Astrocyte of the spinal cord (primary cell): ENCODE results near the gene PEX6.

Experiments used
- DNase-seq: peaks from one replicate; pipeline ENCODE4 v3.0.0; 2011; ENCODE audit warnings: low read depth, low spot score
- H3K4me3 ChIP-seq: 2 replicates; pipeline ENCODE4 v1.5.1; 2011; ENCODE audit warnings: low read depth, mild to moderate bottlenecking, low read length, moderate library complexity
- in situ Hi-C: cut with HindIII; loops from 2 replicates; pipeline ENCODE4 v1.10.0; 2017; ENCODE audit warnings: low sequenced_read_pairs
- TF ChIP-seq, protein P1 (sequence below): IDR thresholded peaks from 2 replicates; pipeline ENCODE4 v1.5.1; 2012; ENCODE audit warnings: low read depth, mild to moderate bottlenecking, low read length, inconsistent platforms

Gene PEX6

DNA sequence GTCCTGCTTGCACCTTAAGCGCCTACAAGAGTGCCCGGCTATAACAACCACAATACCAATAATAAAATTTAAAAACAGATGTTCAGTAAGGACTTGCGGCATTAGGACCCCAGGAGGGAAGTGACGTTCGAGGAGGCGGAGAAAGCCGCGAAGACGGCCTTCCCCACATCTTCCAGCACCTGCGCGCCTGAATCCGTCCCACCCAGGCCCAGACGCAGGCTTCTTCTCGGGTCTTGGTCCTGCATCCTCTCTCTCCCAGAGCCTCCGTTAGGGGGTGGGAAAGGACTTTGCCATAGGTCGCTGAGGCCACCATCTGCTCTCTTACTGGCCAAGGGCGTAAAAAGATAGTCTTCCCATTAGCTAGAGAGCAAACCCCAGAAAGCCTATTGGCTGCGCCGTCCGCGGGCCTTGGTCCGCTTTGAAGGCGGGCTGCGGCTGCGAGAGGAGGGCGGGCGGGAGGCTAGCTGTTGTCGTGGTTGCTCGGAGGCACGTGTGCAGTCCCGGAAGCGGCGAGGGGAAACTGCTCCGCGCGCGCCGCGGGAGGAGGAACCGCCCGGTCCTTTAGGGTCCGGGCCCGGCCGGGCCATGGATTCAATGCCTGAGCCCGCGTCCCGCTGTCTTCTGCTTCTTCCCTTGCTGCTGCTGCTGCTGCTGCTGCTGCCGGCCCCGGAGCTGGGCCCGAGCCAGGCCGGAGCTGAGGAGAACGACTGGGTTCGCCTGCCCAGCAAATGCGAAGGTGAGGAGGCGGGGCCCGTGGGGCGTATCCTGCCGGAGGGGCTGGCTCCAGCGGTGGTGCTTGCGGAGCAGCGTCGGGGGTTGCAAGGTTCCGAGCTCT is 49.8 kb downstream of the PEX6 start, which contains the start of gene CNPY3:
TSS of gene CNPY3 (plus strand) at position 495 of the 835 bp plus-strand sequence. CDS start at position 586, 91 bp downstream.
- TF ChIP-seq, protein P1, sequence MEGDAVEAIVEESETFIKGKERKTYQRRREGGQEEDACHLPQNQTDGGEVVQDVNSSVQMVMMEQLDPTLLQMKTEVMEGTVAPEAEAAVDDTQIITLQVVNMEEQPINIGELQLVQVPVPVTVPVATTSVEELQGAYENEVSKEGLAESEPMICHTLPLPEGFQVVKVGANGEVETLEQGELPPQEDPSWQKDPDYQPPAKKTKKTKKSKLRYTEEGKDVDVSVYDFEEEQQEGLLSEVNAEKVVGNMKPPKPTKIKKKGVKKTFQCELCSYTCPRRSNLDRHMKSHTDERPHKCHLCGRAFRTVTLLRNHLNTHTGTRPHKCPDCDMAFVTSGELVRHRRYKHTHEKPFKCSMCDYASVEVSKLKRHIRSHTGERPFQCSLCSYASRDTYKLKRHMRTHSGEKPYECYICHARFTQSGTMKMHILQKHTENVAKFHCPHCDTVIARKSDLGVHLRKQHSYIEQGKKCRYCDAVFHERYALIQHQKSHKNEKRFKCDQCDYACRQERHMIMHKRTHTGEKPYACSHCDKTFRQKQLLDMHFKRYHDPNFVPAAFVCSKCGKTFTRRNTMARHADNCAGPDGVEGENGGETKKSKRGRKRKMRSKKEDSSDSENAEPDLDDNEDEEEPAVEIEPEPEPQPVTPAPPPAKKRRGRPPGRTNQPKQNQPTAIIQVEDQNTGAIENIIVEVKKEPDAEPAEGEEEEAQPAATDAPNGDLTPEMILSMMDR, result no peak
- peak within 1 kb of the TSS; percentile 65 for H3K4me3 ChIP-seq
- peak; percentile 98 for DNase-seq
- in situ Hi-C loops, result no loop called here

DNA sequence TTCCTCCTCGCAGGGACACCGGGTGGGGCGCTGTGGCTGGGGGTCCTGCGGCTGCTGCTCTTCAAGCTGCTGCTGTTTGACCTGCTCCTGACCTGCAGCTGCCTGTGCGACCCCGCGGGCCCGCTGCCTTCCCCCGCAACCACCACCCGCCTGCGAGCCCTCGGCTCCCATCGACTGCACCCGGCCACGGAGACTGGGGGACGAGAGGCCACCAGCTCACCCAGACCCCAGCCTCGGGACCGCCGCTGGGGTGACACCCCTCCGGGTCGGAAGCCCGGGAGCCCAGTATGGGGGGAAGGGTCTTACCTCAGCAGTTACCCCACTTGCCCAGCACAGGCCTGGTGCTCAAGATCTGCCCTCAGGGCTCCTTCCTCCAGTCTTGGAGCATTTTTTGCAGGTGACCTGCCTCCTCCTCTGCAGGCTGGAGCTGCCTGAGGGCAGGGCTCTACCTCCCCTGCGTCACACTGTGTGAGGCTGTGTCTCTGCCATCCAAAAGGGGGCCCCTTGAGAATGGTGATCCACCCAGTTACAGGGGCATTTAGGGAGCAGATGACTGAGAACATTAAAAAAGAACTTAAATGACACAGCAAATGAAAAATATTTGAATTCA is 53.6 kb downstream of the PEX6 start:
- DNase-seq, result no peak
- in situ Hi-C loops, result no loop called here
- TF ChIP-seq, protein P1, result no peak
- no peak overlapping the region for H3K4me3 ChIP-seq

DNA sequence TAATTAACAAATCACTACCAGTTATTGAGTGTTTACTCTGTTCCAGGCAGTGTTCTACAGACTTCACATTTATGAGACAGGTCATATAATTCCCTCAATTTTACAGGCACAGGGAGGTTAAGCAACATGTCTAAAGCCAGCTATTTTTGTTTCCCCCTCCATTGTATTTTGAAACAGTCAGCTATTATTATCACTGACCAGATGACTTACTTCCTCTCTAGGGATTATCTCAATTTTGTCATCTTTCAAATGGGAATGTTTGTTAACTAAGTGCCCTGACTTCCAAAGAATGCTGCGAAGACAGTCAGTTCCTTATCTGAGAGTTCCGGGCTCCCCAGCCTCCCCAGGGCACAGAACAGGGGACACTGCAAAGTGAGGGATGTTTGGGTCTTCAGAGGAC is 55.3 kb downstream of the PEX6 start:
- in situ Hi-C loops, result no loop called here
- no peak overlapping the region for H3K4me3 ChIP-seq
- TF ChIP-seq, protein P1, result no peak
- DNase-seq, result no peak

DNA sequence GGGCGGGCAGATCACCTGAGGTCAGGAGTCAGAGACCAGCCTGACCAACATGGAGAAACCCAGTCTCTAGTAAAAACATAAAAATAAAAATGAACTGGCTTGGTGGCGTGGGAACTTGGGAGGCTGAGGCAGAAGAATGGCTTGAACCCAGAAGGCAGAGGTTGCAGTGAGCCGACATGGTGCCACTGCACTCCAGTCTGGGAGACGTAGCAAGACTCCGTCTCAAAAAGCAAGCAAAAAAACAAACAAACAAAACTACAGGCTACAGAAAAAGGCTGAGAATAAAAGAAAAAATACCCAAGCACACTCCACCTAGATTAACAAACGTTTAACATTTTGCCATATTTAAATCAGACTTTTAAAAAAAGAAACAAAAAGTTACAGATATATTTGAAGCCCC is 57.2 kb downstream of the PEX6 start:
- in situ Hi-C loops, result no loop called here
- H3K4me3 ChIP-seq, result no peak overlapping the region
- no peak for DNase-seq
- TF ChIP-seq, protein P1, result no peak

DNA sequence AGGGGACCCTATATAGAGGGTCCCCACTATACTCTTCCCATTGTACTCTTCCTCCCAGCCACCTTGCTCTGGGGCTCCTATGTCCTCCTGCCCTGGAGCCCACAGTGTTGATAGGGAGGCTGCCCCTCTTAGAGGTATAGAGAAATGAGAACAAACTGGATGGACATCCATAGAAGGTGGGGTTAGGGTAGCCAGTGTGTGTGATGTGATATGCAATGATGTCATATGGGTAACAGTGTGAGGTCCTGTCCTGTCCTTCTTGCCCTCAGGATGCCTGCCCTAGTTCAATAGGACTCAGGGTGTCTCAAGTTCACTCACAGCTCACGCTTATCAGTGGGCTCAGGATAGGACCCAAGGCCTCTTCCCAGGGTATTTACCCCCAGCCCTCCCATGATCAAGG is 62.7 kb downstream of the PEX6 start:
- in situ Hi-C loops, result no loop called here
- H3K4me3 ChIP-seq, result no peak overlapping the region
- no peak for DNase-seq
- TF ChIP-seq, protein P1, result no peak

DNA sequence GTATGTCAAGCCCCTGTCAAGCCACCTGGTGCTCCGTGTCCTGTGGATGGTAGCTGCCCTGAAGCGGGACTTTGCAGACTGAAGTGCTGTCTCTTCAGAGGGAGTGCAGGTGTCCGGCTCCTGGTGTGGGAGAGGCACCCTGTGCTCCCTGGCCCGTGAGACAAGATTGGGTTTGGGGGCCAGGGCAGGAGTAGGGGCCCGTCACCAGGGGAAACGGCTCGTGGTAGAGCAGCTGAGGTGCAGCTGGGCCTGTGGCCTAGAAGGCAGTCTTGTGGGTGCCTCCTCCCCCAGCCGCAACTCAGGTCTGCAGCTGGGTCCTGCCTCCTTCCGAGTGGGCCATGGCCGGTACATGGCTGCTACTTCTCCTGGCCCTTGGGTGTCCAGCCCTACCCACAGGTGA is 63.2 kb downstream of the PEX6 start, which contains the start of gene PTCRA:
TSS of gene PTCRA (plus strand) at position 322 of the 400 bp plus-strand sequence. CDS start at position 339, 17 bp downstream.
- in situ Hi-C loops, result no loop called here
- TF ChIP-seq, protein P1, result no peak
- DNase-seq, result no peak
- H3K4me3 ChIP-seq, result no peak within 1 kb of the TSS
